ENCODE measurements around the gene GPER1.
A peak's percentile ranks its signal among the peaks of the same experiment; 100 is the strongest.

The GPER1 gene

DNA sequence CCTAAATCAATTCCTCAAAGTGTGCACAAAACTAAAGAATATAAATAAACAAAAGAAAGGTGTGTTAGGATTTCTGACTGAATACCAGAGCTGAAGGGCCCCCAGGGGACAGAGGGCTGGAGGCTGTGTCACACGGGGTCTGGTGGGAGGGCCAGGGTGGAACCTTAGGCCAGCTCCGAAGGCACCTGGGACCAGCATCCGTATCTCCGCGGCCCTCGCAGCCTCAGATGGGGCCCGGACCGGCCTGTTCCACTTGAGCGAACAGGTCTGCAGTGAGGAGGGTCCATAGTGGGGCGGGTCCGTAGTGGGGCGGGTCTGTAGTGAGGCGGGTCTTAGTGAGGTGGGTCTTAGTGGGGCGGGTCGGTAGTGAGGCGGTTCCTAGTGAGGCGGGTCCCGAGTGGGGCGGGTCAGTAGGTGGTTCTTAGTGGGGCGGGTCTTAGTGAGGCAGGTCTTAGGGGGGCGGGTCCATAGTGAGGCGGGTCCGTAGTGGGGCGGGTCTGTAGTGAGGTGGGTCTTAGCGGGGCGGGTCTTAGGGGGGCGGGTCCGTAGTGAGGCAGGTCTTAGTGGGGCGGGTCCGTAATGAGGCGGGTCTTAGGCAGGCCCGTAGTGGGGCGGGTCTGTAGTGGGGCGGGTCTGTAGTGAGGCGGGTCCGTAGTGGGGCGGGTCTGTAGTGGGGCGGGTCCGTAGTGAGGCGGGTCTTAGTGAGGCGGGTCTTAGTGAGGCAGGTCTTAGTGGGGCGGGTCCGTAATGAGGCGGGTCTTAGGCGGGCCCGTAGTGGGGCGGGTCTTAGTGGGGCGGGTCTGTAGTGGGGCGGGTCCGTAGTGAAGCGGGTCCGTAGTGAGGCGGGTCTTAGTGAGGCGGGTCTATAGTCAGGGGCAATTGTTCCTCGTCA lies 28.5 kb upstream of the GPER1 start:
- no peak overlapping the region for H3K4me3 ChIP-seq (ENCODE audit: low read length)
- H3K4ac ChIP-seq (ENCODE audit: low read depth, low read length) = no peak overlapping the region
- H2BK120ac ChIP-seq (ENCODE audit: low read depth, low read length) = no peak overlapping the region
- no peak overlapping the region for H2BK15ac ChIP-seq (replicated peaks; ENCODE audit: low read depth)
- no peak overlapping the region for H3K27ac ChIP-seq (ENCODE audit: low read depth, low read length)
- H3K27me3 ChIP-seq (ENCODE audit: insufficient read depth, low read length, poor library complexity) = no peaks in the 10 kb centered on the region
- DNase-seq = peak; percentile 98
- H4K5ac ChIP-seq (ENCODE audit: low read length) = no peak overlapping the region
- H3K79me1 ChIP-seq (ENCODE audit: low read length) = no peaks in the 10 kb centered on the region
- peaks cover 4% of the 10 kb centered on the region for H3K4me1 ChIP-seq (ENCODE audit: control insufficient read depth, low read depth, low read length)
- no peak overlapping the region for H3K9ac ChIP-seq (ENCODE audit: low read length)
- no peak overlapping the region for H4K8ac ChIP-seq (ENCODE audit: low read depth, low read length)
- H3K4me2 ChIP-seq (ENCODE audit: low read length) = no peak overlapping the region
- H3K18ac ChIP-seq (ENCODE audit: low read length) = no peak overlapping the region
- no peak overlapping the region for H2BK5ac ChIP-seq (ENCODE audit: low read length)
- H2AK5ac ChIP-seq (ENCODE audit: low read length) = no peak overlapping the region
- WGBS (ENCODE audit: extremely low coverage, insufficient coverage, low lambda C conversion rate) = no CpG with 5 or more reads among the region's 55 CpGs
- H3K36me3 ChIP-seq (ENCODE audit: control insufficient read depth, insufficient read depth, low read length) = no peaks in the 10 kb centered on the region
- H3K56ac ChIP-seq (ENCODE audit: low read length) = no peak overlapping the region
- H3K23ac ChIP-seq (ENCODE audit: low read length) = no peak overlapping the region
- no peaks in the 10 kb centered on the region for H3K79me2 ChIP-seq (ENCODE audit: control insufficient read depth, insufficient read depth, low read length)

DNA sequence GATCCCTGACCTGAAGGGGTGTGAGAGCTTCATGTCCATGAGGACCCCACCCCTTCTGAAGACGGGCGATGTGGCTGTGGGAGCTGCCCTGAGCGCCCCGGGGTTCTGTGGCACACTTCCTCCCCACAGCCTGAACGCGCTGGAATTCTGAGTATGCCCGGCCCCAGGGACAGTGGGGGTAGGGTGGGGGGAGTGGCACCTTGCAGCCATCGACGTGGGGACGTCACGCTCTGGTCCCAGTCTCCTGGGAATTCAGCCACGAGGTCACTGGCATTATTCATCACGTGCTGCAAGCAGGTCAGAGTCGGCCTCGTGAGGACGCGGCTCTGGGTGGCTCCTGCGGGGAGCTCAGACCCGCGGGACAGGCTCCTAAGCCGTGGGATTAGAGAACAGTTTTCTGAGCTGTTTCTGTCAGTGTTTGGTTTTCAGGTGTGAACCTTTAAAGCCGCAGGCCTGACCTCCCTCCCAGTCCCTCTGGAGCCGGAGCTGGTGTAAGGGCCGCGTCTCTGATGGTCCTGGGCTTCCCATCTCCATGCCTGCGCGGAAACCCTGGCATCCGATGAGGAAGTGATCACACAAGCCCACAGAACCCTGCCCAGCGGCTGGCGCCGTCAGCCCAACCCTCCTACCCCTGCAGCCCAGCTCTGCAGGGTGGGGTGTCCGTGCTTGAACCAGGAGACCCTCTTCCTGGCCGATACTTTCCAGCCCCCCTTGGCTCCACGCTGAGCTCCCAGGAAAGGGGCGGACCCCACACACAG lies 27.4 kb upstream of the GPER1 start:
- H3K4me3 ChIP-seq (ENCODE audit: low read length) = no peak overlapping the region
- peaks cover 4% of the 10 kb centered on the region for H3K4me1 ChIP-seq (ENCODE audit: control insufficient read depth, low read depth, low read length)
- H2BK15ac ChIP-seq (replicated peaks; ENCODE audit: low read depth) = no peak overlapping the region
- H4K5ac ChIP-seq (ENCODE audit: low read length) = no peak overlapping the region
- no peak overlapping the region for H2BK5ac ChIP-seq (ENCODE audit: low read length)
- no peaks in the 10 kb centered on the region for H3K36me3 ChIP-seq (ENCODE audit: control insufficient read depth, insufficient read depth, low read length)
- no peak overlapping the region for H3K18ac ChIP-seq (ENCODE audit: low read length)
- H3K56ac ChIP-seq (ENCODE audit: low read length) = peak overlapping the region; percentile 82
- no peak overlapping the region for H3K27ac ChIP-seq (ENCODE audit: low read depth, low read length)
- no peak overlapping the region for H2AK5ac ChIP-seq (ENCODE audit: low read length)
- no peaks in the 10 kb centered on the region for H3K79me2 ChIP-seq (ENCODE audit: control insufficient read depth, insufficient read depth, low read length)
- no peak overlapping the region for H2BK120ac ChIP-seq (ENCODE audit: low read depth, low read length)
- peak; percentile 80 for DNase-seq
- no peaks in the 10 kb centered on the region for H3K79me1 ChIP-seq (ENCODE audit: low read length)
- H4K8ac ChIP-seq (ENCODE audit: low read depth, low read length) = no peak overlapping the region
- H3K9ac ChIP-seq (ENCODE audit: low read length) = peak overlapping the region; percentile 71
- no CpG with 5 or more reads among the region's 35 CpGs for WGBS (ENCODE audit: extremely low coverage, insufficient coverage, low lambda C conversion rate)
- H3K4me2 ChIP-seq (ENCODE audit: low read length) = peak overlapping the region; percentile 78
- H3K4ac ChIP-seq (ENCODE audit: low read depth, low read length) = no peak overlapping the region
- H3K23ac ChIP-seq (ENCODE audit: low read length) = no peak overlapping the region
- no peaks in the 10 kb centered on the region for H3K27me3 ChIP-seq (ENCODE audit: insufficient read depth, low read length, poor library complexity)

GRCh38 chr7:1061180-1061579 lies 26.7 kb upstream of the GPER1 start:
- H3K23ac ChIP-seq (ENCODE audit: low read length) = no peak overlapping the region
- H2BK5ac ChIP-seq (ENCODE audit: low read length) = no peak overlapping the region
- H2BK120ac ChIP-seq (ENCODE audit: low read depth, low read length) = no peak overlapping the region
- H3K79me2 ChIP-seq (ENCODE audit: control insufficient read depth, insufficient read depth, low read length) = no peaks in the 10 kb centered on the region
- H3K4me1 ChIP-seq (ENCODE audit: control insufficient read depth, low read depth, low read length) = peaks cover 4% of the 10 kb centered on the region
- no peak overlapping the region for H2BK15ac ChIP-seq (replicated peaks; ENCODE audit: low read depth)
- H4K5ac ChIP-seq (ENCODE audit: low read length) = no peak overlapping the region
- H3K36me3 ChIP-seq (ENCODE audit: control insufficient read depth, insufficient read depth, low read length) = no peaks in the 10 kb centered on the region
- H3K56ac ChIP-seq (ENCODE audit: low read length) = no peak overlapping the region
- H3K27ac ChIP-seq (ENCODE audit: low read depth, low read length) = no peak overlapping the region
- no peak overlapping the region for H3K9ac ChIP-seq (ENCODE audit: low read length)
- H3K79me1 ChIP-seq (ENCODE audit: low read length) = no peaks in the 10 kb centered on the region
- no peak overlapping the region for H3K18ac ChIP-seq (ENCODE audit: low read length)
- WGBS (ENCODE audit: extremely low coverage, insufficient coverage, low lambda C conversion rate) = no CpG with 5 or more reads among the region's 9 CpGs
- no peak overlapping the region for H3K4ac ChIP-seq (ENCODE audit: low read depth, low read length)
- no peak for DNase-seq
- H4K8ac ChIP-seq (ENCODE audit: low read depth, low read length) = no peak overlapping the region
- no peak overlapping the region for H2AK5ac ChIP-seq (ENCODE audit: low read length)
- H3K4me3 ChIP-seq (ENCODE audit: low read length) = no peak overlapping the region
- no peak overlapping the region for H3K4me2 ChIP-seq (ENCODE audit: low read length)
- no peaks in the 10 kb centered on the region for H3K27me3 ChIP-seq (ENCODE audit: insufficient read depth, low read length, poor library complexity)

GRCh38 chr7:1062296-1063294 lies 25.3 kb upstream of the GPER1 start:
- Histone ChIP-seq H2BK120ac (ENCODE audit: low read depth, low read length) (no peak overlapping the region), H3K4me3 (ENCODE audit: low read length) (no peak overlapping the region), H3K18ac (ENCODE audit: low read length) (no peak overlapping the region), H3K4me1 (ENCODE audit: control insufficient read depth, low read depth, low read length) (peaks cover 4% of the 10 kb centered on the region), H2AK5ac (ENCODE audit: low read length) (no peak overlapping the region), H3K79me2 (ENCODE audit: control insufficient read depth, insufficient read depth, low read length) (no peaks in the 10 kb centered on the region), H3K79me1 (ENCODE audit: low read length) (no peaks in the 10 kb centered on the region), H3K9ac (ENCODE audit: low read length) (no peak overlapping the region), H3K4ac (ENCODE audit: low read depth, low read length) (no peak overlapping the region), H2BK5ac (ENCODE audit: low read length) (no peak overlapping the region), H3K36me3 (ENCODE audit: control insufficient read depth, insufficient read depth, low read length) (no peaks in the 10 kb centered on the region), H3K4me2 (ENCODE audit: low read length) (no peak overlapping the region), H3K23ac (ENCODE audit: low read length) (no peak overlapping the region), H3K56ac (ENCODE audit: low read length) (no peak overlapping the region), H3K27me3 (ENCODE audit: insufficient read depth, low read length, poor library complexity) (no peaks in the 10 kb centered on the region), H4K5ac (ENCODE audit: low read length) (no peak overlapping the region), H4K8ac (ENCODE audit: low read depth, low read length) (no peak overlapping the region), H2BK15ac (replicated peaks; ENCODE audit: low read depth) (no peak overlapping the region), H3K27ac (ENCODE audit: low read depth, low read length) (no peak overlapping the region)
- WGBS (ENCODE audit: extremely low coverage, insufficient coverage, low lambda C conversion rate) = no CpG with 5 or more reads among the region's 33 CpGs
- no peak for DNase-seq

- Histone ChIP-seq H3K23ac (ENCODE audit: low read length) (no peak overlapping the region), H3K4me2 (ENCODE audit: low read length) (no peak overlapping the region), H3K4me3 (ENCODE audit: low read length) (no peak overlapping the region), H4K5ac (ENCODE audit: low read length) (no peak overlapping the region), H3K4ac (ENCODE audit: low read depth, low read length) (no peak overlapping the region), H2BK5ac (ENCODE audit: low read length) (no peak overlapping the region), H3K79me2 (ENCODE audit: control insufficient read depth, insufficient read depth, low read length) (no peaks in the 10 kb centered on the region), H3K27ac (ENCODE audit: low read depth, low read length) (no peak overlapping the region), H3K56ac (ENCODE audit: low read length) (no peak overlapping the region), H3K27me3 (ENCODE audit: insufficient read depth, low read length, poor library complexity) (no peaks in the 10 kb centered on the region), H3K9ac (ENCODE audit: low read length) (no peak overlapping the region), H2BK15ac (replicated peaks; ENCODE audit: low read depth) (no peak overlapping the region), H2AK5ac (ENCODE audit: low read length) (no peak overlapping the region), H4K8ac (ENCODE audit: low read depth, low read length) (no peak overlapping the region), H3K79me1 (ENCODE audit: low read length) (no peaks in the 10 kb centered on the region), H3K18ac (ENCODE audit: low read length) (no peak overlapping the region), H3K36me3 (ENCODE audit: control insufficient read depth, insufficient read depth, low read length) (no peaks in the 10 kb centered on the region), H3K4me1 (ENCODE audit: control insufficient read depth, low read depth, low read length) (peaks cover 4% of the 10 kb centered on the region), H2BK120ac (ENCODE audit: low read depth, low read length) (no peak overlapping the region)
- WGBS (ENCODE audit: extremely low coverage, insufficient coverage, low lambda C conversion rate) = no CpG with 5 or more reads among the region's 21 CpGs
- no peak for DNase-seq
Measured at GRCh38 chr7:1063361-1063760, 24.6 kb upstream of the GPER1 start.
